HUES64 (cell line): ENCODE measurements around the gene CDKN1A.

Experiments
- H3K27ac ChIP-seq: 2 replicates; pipeline ENCODE4 v1.7.0; 2013; ENCODE audit warnings: low read depth, low read length, inconsistent platforms
- H3K27me3 ChIP-seq: 2 replicates; pipeline ENCODE4 v1.6.1; 2013; ENCODE audit warnings: mild to moderate bottlenecking, low read length; ENCODE audit not compliant: insufficient read depth
- H3K36me3 ChIP-seq: 2 replicates; pipeline ENCODE4 v1.6.1; 2013; ENCODE audit warnings: mild to moderate bottlenecking, low read length; ENCODE audit not compliant: insufficient read depth
- H3K4me1 ChIP-seq: 2 replicates; pipeline ENCODE4 v1.6.1; 2013; ENCODE audit warnings: mild to moderate bottlenecking, low read length, moderate library complexity; ENCODE audit not compliant: insufficient read depth
- H3K4me3 ChIP-seq: 2 replicates; pipeline ENCODE4 v1.5.1; 2013; ENCODE audit warnings: mild to moderate bottlenecking, low read length, moderate library complexity
- H3K9ac ChIP-seq: 2 replicates; pipeline ENCODE4 v1.6.1; 2013; ENCODE audit warnings: mild to moderate bottlenecking, low read depth, low read length
- H3K9me3 ChIP-seq: 2 replicates; pipeline ENCODE4 v1.6.1; 2013; ENCODE audit warnings: low read depth, low read length; ENCODE audit not compliant: insufficient read depth
- WGBS: fragments of 150-250, 120-280 bp; methylation state at CpG from one replicate; pipeline ENCODE4 v1.1.7; 2013; ENCODE audit warnings: missing lambda C conversion rate; 5-methylcytosine and 5-hydroxymethylcytosine counted together

Gene CDKN1A

GRCh38 chr6:36735110-36736071 is 56.9 kb downstream of the CDKN1A start:
- H3K4me1 ChIP-seq = peaks cover 4% of the 10 kb centered on the region
- 72% methylated on average over 24 of the region's 24 CpGs for WGBS
- H3K9me3 ChIP-seq = no peaks in the 10 kb centered on the region
- no peak overlapping the region for H3K4me3 ChIP-seq
- no peaks in the 10 kb centered on the region; the same call in 1 of the 2 replicates for H3K27me3 ChIP-seq
- H3K36me3 ChIP-seq = no peaks in the 10 kb centered on the region
- no peak overlapping the region for H3K9ac ChIP-seq
- H3K27ac ChIP-seq = no peak overlapping the region
